GM12878 (cell line): Measurements from ENCODE around the gene CLDN12. TPM values are rescaled to one million over a fixed set of nuclear protein-coding genes. Genes with fewer than 3 reads are reported as not detected.

Source experiments
- ATF2 ChIP-seq: IDR thresholded peaks from 2 replicates; pipeline ENCODE4 v1.6.1; 2012; ENCODE audit warnings: low read length, inconsistent platforms
- BMI1 ChIP-seq: fragments of 450-650 bp; IDR thresholded peaks from 2 replicates; pipeline ENCODE4 v1.6.1; 2016; ENCODE audit warnings: mild to moderate bottlenecking, moderate library complexity, borderline replicate concordance
- BRCA1 ChIP-seq: IDR thresholded peaks from 2 replicates; pipeline ENCODE4 v1.6.1; 2011; ENCODE audit warnings: low read depth, low read length, improper control_type of control experiment
- CBX5 ChIP-seq: sonication (generic); IDR thresholded peaks from 2 replicates; pipeline ENCODE4 v1.6.1; 2016; ENCODE audit warnings: low read depth, moderate library complexity, mild to moderate bottlenecking, inconsistent platforms
- EZH2 ChIP-seq: IDR thresholded peaks from 2 replicates; pipeline ENCODE4 v1.6.1; 2012; ENCODE audit warnings: low read depth, mild to moderate bottlenecking, control low read depth, inconsistent platforms, low read length, borderline replicate concordance; ENCODE audit not compliant: control insufficient read depth
- KDM1A ChIP-seq: fragments of 200-600 bp; sonication (generic); IDR thresholded peaks from 2 replicates; pipeline ENCODE4 v1.6.1; 2016; ENCODE audit warnings: borderline replicate concordance
- MTA3 ChIP-seq: IDR thresholded peaks from 2 replicates; pipeline ENCODE4 v1.6.1; 2012; ENCODE audit warnings: low read length, inconsistent platforms, borderline replicate concordance
- NFYA ChIP-seq: IDR thresholded peaks from 2 replicates; pipeline ENCODE4 v1.6.1; 2011; ENCODE audit warnings: low read depth, mild to moderate bottlenecking, low read length, improper control_type of control experiment, borderline replicate concordance
- NR2C1 ChIP-seq: fragments of 450-650 bp; IDR thresholded peaks from 2 replicates; pipeline ENCODE4 v1.6.1; 2017; ENCODE audit warnings: antibody characterized with exemption, mild to moderate bottlenecking, moderate library complexity
- NR2C2 ChIP-seq: IDR thresholded peaks from 2 replicates; pipeline ENCODE4 v1.6.1; 2011; ENCODE audit warnings: borderline replicate concordance, low read depth; ENCODE audit not compliant: control insufficient read depth, insufficient read length
- NRF1 ChIP-seq: conservative IDR thresholded peaks from 2 replicates; pipeline ENCODE4 v1.6.1; 2011; ENCODE audit warnings: mild to moderate bottlenecking, low read depth, low read length, improper control_type of control experiment
- RAD21 ChIP-seq: IDR thresholded peaks from 2 replicates; pipeline ENCODE4 v1.6.1; 2011; ENCODE audit warnings: mild to moderate bottlenecking, low read depth, low read length, moderate library complexity; ENCODE audit not compliant: insufficient read depth
- RELB ChIP-seq: fragments of 450-650 bp; IDR thresholded peaks from 2 replicates; pipeline ENCODE4 v1.6.1; 2017; ENCODE audit warnings: low read depth, mild to moderate bottlenecking, moderate library complexity
- TCF3 ChIP-seq: IDR thresholded peaks from 2 replicates; pipeline ENCODE4 v1.6.1; 2012; ENCODE audit warnings: low read depth, mild to moderate bottlenecking, low read length, borderline replicate concordance; ENCODE audit not compliant: insufficient read depth
- ZBTB11 ChIP-seq: fragments of 450-650 bp; formaldehyde crosslinking; IDR thresholded peaks from 2 replicates; pipeline ENCODE4 v1.5.0; 2022; ENCODE audit warnings: mild to moderate bottlenecking, missing genetic modification characterization
- ZNF207 ChIP-seq: fragments of 450-650 bp; IDR thresholded peaks from 2 replicates; pipeline ENCODE4 v1.6.1; 2014; ENCODE audit warnings: antibody characterized with exemption, mild to moderate bottlenecking, borderline replicate concordance
- polyA plus RNA-seq, 11 experiments: library from polyadenylated mRNA; depleted of rRNA in 4 of 11; unstranded in 6 of 11; stranded (reverse) in 5 of 11; fragments of >200 nt; fragmentation: Nextera tagmentation in 4 of 11; fragmentation: Illumina TruSeq in 1 of 11; extraction: Ambion mirVana in 4 of 11; extraction: Trizol in 1 of 11; gene quantifications; 1 replicate in 1 of 11; 2 replicates in 10 of 11; pipeline versions ENCODE4 v1.2.1 to v1.2.3, GENCODE V29; 2011 to 2016; ENCODE audit warnings: inconsistent platforms in 2 of 11, missing spikeins in 2 of 11, low read depth in 1 of 11
- total RNA-seq, 4 experiments: library from RNA; depleted of rRNA in 3 of 4; stranded (reverse); fragments of >200 nt in 3 of 4; fragmentation: Illumina TruSeq in 1 of 4; extraction: Trizol in 1 of 4; gene quantifications; 2 replicates each; pipeline versions ENCODE4 v1.2.1 to v1.2.3, GENCODE V29; 2013 to 2021
- TF ChIP-seq, protein P1 (sequence below): fragments of 450-650 bp; IDR thresholded peaks from 2 replicates; pipeline ENCODE4 v1.6.1; 2017; ENCODE audit warnings: mild to moderate bottlenecking, moderate library complexity

The CLDN12 gene
- total and polyA plus RNA-seq, 10 of the 15 experiments (the other 5 are each of a cell fraction or from before 2014, with no cell fraction given): 3.1 to 41.1 (median 6.8) TPM

DNA sequence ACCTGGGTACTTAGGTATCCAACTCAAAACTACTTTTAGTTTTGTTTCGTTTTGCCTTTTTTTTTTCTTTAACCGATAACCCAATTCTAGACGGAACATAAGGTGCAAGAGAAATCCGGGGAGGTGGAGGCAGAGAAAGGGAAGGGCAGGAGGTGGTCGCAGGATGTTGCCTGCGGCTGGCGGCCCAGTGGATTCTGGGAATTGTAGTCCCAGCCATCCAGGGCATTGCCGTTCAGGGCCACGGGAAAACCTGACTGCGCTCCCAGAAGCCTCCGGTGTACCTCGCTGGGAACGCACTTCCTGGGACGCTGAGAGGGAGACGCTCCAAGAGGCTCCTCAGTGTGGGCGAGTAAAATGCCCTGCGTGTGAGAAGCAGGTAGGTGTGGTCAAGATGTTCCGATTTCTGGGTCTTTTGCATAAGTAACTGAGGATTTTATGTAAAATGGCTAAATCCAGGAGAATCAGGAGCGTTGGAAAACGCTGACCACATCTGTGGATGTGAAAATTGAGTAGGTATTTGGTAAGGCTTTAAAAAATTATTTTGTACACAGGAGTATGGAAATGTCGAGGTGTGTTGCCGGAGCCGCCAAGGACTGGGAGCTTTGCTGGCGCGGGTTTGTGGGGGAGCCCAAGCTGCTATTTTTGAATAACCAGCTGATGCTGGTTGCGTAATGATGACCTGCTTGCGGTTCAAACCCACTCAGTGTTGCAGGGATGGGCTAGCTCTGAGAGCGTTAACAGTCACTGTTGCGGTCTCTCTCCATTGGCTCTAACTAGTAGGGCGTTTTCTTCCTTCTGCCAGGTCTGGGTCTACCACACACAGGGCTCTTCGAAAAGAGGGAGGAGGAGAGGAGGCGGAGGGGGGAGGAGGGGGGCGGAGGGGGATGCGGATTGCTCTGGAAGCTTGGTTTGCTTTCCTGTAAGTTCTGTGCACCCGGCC is at the start of gene CLDN12 (continued):
- TF ChIP-seq ZBTB11 (CRISPR knock-in tag): peak; percentile 25; the same call in 1 of the 2 replicates
- TF ChIP-seq, protein P1, sequence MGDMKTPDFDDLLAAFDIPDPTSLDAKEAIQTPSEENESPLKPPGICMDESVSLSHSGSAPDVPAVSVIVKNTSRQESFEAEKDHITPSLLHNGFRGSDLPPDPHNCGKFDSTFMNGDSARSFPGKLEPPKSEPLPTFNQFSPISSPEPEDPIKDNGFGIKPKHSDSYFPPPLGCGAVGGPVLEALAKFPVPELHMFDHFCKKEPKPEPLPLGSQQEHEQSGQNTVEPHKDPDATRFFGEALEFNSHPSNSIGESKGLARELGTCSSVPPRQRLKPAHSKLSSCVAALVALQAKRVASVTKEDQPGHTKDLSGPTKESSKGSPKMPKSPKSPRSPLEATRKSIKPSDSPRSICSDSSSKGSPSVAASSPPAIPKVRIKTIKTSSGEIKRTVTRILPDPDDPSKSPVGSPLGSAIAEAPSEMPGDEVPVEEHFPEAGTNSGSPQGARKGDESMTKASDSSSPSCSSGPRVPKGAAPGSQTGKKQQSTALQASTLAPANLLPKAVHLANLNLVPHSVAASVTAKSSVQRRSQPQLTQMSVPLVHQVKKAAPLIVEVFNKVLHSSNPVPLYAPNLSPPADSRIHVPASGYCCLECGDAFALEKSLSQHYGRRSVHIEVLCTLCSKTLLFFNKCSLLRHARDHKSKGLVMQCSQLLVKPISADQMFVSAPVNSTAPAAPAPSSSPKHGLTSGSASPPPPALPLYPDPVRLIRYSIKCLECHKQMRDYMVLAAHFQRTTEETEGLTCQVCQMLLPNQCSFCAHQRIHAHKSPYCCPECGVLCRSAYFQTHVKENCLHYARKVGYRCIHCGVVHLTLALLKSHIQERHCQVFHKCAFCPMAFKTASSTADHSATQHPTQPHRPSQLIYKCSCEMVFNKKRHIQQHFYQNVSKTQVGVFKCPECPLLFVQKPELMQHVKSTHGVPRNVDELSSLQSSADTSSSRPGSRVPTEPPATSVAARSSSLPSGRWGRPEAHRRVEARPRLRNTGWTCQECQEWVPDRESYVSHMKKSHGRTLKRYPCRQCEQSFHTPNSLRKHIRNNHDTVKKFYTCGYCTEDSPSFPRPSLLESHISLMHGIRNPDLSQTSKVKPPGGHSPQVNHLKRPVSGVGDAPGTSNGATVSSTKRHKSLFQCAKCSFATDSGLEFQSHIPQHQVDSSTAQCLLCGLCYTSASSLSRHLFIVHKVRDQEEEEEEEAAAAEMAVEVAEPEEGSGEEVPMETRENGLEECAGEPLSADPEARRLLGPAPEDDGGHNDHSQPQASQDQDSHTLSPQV: peak; percentile 86; the same call in 1 of the 2 replicates
- 0 out of 2 replicates have a peak, but pooled peaks have one; percentile 6 for TF ChIP-seq ZNF207
- no peak for TF ChIP-seq KDM1A
- TF ChIP-seq ATF2: peak; percentile 90
- no peak for TF ChIP-seq NFYA
- no peak for TF ChIP-seq CBX5
- TF ChIP-seq EZH2: no peak
- TF ChIP-seq BMI1: peak; percentile 43; the same call in 1 of the 2 replicates
- peak; percentile 74; the same call in 1 of the 2 replicates for TF ChIP-seq TCF3
- peak; percentile 91 for TF ChIP-seq RELB
- TF ChIP-seq MTA3: no peak; the same call in 1 of the 2 replicates
- no peak for TF ChIP-seq BRCA1
- no peak for TF ChIP-seq NR2C2
- TF ChIP-seq NR2C1: no peak
- no peak for TF ChIP-seq NRF1
- no peak for TF ChIP-seq RAD21
